Prostate gland (tissue), 2 donors: ENCODE results near the gene ZNF609.

Experiments used
- POLR2A ChIP-seq: fragments of 450-650 bp; IDR thresholded peaks from one replicate; pipeline ENCODE4 v1.6.1; 2016; ENCODE audit warnings: antibody characterized with exemption, mild to moderate bottlenecking
- POLR2AphosphoS5 ChIP-seq: sonication (generic); formaldehyde crosslinking; IDR thresholded peaks from one replicate; pipeline ENCODE4 v1.6.1; 2017; ENCODE audit warnings: antibody characterized with exemption
- TF ChIP-seq, protein P1 (sequence below), 4 experiments: fragments of 200-600 bp in 2 of 4; fragments of 450-650 bp in 2 of 4; sonication (generic) in 2 of 4; IDR thresholded peaks; 1 replicate in 3 of 4; 2 replicates in 1 of 4; pipeline ENCODE4 v1.5.1; 2016 to 2019; ENCODE audit warnings: antibody characterized with exemption in 4 of 4, mild to moderate bottlenecking in 2 of 4, moderate library complexity in 2 of 4

- TF ChIP-seq POLR2A = no peak
- TF ChIP-seq, protein P1, sequence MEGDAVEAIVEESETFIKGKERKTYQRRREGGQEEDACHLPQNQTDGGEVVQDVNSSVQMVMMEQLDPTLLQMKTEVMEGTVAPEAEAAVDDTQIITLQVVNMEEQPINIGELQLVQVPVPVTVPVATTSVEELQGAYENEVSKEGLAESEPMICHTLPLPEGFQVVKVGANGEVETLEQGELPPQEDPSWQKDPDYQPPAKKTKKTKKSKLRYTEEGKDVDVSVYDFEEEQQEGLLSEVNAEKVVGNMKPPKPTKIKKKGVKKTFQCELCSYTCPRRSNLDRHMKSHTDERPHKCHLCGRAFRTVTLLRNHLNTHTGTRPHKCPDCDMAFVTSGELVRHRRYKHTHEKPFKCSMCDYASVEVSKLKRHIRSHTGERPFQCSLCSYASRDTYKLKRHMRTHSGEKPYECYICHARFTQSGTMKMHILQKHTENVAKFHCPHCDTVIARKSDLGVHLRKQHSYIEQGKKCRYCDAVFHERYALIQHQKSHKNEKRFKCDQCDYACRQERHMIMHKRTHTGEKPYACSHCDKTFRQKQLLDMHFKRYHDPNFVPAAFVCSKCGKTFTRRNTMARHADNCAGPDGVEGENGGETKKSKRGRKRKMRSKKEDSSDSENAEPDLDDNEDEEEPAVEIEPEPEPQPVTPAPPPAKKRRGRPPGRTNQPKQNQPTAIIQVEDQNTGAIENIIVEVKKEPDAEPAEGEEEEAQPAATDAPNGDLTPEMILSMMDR (IDR thresholded peaks at IDR 0.05) = no peak
- TF ChIP-seq POLR2AphosphoS5 = no peak
Measured at GRCh38 chr15:64483749-64484148, 23.4 kb downstream of the ZNF609 start.
